Ramos (cell line): ENCODE data around the gene DOK7.

Experiments used
- in situ Hi-C: fragments of 300-500 bp; cut with MboI; formaldehyde crosslinking; loops from one replicate; pipeline ENCODE4 v1.14.3; 2022; ENCODE audit warnings: low sequenced_read_pairs; ENCODE audit not compliant: unreplicated experiment

DOK7 gene

DNA sequence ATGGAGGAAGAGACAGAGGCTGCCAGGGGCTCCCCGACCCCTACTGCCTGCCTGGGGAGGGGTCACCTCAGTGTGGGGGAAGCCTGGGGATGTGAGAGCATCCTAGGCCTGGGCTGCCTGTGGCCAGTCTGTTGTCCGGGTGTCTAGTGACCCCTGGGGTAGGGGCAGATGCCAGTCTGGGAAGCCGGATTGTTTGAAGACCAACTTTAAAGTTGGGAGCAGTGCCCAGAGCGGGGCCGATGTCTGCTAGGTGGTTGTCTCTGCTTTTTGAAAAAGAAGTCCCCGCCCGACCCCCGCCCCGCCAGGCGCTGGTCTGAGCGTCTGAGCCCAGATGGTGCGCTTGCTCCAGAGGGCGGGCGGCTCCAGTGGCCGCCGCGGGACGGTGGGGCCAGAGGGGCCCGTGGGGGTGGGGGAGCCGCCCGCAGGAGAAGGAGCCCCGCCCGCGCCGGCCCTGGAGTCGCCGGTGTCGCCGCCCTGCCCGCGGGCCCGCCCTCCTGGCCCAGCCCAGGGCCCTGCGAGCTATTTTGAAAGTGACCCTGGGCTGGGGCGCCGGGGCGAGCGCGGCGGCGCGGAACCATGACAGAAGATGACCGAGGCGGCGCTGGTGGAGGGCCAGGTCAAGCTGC, at the start of gene DOK7:
DOK7 (plus strand) TSS at position 517 of the 626 bp plus-strand sequence; CDS start at position 587, 70 bp downstream.
- in situ Hi-C loops = no loop called here

- in situ Hi-C loops = no loop called here
Measured at GRCh38 chr4:3413675-3414420, 49.3 kb upstream of the DOK7 start.

- in situ Hi-C loops = no loop called here
Measured at GRCh38 chr4:3414421-3415279, 48.5 kb upstream of the DOK7 start.

- in situ Hi-C loops = no loop called here
Measured at GRCh38 chr4:3415471-3416141, 47.5 kb upstream of the DOK7 start.

- in situ Hi-C loops = no loop called here
Measured at GRCh38 chr4:3416270-3416669, 46.8 kb upstream of the DOK7 start.

- in situ Hi-C loops = no loop called here
Measured at GRCh38 chr4:3416821-3417221, 46.3 kb upstream of the DOK7 start.

- in situ Hi-C loops = no loop called here
Measured at GRCh38 chr4:3417448-3417847, 45.7 kb upstream of the DOK7 start.

DNA sequence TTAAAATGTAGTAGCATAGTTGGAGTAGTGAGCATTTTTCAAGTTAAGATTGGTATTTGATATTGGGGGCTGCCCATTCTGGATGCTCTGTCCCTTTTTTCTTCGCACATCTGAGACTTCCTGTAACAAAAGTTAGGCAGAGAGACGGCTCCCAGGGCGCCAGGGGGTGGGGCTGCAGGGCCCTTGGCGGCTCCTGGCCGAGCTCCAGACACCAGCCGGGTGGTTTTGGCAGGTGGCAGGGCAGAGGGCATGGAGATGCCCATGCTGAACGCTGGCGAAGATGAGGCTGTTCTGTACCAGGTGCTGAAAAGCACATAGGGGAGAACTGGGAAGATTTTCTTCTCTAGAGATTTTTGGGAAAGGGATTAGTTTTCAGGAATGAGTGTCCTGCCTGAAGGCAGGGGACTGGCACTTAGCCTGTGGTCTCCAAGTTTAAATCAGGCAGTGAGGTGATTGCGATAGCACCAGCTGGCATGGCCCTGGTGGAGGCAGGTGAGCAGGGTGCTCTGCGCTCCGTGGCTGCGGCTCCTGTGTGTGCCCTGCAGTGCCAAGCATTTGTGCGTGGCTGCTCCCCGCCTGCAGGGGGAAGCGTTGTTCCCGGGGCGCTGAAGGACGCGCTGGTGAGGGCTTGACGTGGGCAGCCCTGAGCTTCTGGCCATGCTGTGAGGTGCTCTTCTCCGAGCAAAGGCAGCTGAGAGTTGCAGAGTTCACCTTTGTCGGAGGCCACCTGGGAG, 44.9 kb upstream of the DOK7 start:
- in situ Hi-C loops = no loop called here

DNA sequence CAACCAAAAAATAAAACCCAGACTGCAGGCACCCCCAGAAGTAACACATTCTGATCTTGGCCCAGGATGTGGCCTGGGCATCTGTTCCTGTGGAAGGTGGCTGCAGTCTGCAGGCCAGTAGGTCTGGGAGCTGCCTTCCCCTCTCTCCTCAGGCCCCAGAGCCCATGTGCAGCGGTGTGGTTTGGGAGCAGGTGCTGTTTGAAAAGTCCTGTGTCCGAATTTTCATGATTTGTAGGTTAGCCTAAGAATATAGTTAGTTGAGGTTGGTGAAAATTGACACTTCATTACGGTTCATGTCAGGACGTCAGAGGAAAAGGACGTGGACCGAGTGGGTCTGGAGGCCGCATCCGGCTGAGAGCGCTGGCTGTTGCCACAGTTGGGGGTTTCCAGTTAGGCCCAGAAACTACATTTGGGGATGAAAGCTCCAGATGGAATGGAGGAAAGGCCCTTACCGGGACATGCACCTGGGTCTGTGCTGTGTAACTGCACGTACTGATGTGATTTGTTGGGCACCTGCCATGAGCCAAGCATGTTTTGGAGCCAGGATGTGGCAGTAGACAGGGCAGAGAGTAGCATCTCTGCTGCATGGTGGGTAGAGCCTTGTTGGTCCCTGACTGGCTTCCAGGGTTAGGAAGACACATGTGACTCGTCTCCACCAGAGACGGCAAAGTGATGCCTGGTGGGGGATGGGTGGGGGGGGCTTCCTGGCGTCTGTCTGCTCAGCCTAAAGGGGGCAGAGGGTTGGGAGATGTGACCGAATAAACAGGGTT, 43.1 kb upstream of the DOK7 start:
- in situ Hi-C loops = no loop called here

DNA sequence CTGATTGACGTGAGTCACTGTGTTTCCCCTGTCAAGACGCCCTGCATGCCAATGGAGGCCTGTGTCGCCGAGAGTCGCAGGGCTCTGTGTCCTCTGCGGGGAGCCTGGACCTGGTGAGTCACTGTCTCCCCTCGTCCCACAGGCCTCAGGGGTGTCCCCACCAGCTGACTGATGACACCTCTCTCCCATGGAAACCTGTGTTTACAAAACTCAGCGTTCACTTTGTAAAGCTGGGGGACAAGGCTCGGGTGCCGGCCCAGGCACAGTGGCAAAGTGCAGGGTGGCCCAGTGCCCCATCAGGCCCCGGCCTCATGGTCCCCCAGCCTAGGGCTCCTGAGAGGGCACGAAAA, 42.5 kb upstream of the DOK7 start:
- in situ Hi-C loops = no loop called here

GRCh38 chr4:3420956-3421355, 42.1 kb upstream of the DOK7 start:
- in situ Hi-C loops = no loop called here

DNA sequence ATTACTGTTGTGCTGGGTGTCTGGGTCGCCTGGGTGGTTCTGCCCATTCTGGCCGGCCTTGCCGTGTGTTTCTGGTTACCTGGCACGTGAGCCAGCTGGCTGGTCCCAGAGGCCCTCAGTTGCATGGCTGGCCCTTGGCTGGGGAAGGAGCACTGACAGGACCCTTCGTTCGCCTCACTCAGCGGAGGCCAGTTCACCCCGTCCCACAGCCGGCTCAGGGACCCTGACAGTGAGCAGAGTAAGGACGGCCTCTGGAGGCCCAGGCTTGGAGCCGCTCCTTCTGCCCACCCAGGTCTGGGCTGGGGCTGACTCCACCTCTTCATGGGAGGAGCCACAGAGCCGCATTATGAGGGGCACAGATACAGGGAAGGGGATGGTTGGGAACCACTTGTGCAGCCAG, 41.6 kb upstream of the DOK7 start:
- in situ Hi-C loops = no loop called here

DNA sequence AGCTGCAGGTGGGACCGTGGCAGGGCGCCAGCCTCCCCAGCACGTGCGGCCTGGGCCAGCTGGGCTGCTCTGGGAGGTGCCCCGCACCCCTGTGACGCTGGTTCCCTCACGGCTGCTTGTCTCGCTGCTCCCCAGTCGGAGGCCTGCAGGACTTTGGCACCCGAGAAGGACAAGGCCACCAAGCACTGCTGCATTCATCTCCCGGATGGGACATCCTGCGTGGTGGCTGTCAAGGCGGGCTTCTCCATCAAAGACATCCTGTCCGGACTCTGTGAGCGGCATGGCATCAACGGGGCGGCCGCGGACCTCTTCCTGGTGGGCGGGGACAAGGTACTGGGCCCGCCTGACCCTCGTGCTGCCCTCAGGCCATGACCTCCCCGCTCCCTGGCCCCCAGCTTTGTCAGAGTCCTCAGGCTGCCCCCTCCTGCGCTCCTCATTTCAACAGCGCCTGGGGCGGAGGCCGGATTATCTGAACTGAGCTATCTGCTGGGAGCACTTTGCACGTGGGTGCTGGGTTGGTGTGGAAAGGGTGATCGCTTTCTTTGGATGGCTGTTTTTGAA, 40.8 kb upstream of the DOK7 start:
- in situ Hi-C loops = no loop called here

DNA sequence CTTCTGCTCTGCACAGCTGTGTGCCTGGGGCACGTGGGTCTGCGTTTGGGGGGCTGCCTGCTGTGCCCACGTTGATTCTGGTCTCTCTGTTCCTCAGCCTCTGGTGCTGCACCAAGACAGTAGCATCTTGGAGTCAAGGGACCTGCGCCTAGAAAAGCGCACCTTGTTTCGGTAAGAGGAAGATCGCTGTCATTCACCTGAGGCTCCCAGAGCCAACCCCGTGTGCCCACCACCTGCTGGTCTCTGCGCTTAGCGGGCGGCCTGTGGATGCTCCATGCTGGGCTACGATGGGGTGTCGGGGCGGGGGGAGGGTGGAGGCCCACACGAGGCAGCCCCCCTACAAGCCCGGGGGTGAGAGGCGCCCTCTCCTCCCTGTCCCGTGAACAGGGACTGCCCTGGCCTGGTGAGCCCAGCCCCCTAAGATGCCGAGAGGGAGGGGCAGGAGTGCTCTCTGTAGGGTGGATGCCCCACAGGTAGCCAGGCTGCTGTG, 40.3 kb upstream of the DOK7 start:
- in situ Hi-C loops = no loop called here

DNA sequence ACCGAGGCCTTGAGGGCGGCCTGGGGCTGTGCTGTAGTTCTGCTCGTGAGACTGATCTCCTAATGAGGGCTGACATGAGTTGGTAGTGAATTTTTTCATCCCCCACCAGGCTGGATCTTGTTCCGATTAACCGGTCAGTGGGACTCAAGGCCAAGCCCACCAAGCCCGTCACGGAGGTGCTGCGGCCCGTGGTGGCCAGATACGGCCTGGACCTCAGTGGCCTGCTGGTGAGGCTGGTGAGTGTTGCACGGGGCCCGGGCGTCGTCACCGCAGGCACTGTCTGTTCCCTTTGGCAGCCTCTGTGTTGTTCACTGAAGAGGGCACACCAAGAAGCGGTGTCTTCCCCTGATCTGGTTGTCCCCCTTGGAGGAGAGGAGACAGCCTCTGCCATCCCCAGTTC, 39.7 kb upstream of the DOK7 start:
- in situ Hi-C loops = no loop called here

DNA sequence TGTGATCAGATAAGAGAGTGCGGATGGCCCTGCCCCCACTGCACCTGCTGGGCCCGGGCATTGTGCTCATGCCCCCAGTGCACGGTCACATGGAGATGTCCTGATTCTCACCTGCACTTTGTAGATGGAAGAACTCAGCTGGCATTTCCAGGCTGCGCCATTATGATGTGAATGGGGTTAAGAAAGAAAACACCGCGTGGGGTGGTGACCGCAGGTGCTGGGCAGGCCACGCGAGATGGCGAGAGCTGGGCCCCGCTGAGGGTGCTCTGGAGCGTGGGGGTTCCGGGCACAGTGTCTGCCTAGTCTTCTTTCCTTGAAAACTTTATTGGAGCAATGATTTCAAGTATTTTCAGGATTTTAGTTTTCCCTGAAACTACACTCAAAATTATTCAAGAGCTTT, 39.2 kb upstream of the DOK7 start:
- in situ Hi-C loops = no loop called here

GRCh38 chr4:3424522-3425095, 38.5 kb upstream of the DOK7 start:
- in situ Hi-C loops = no loop called here

DNA sequence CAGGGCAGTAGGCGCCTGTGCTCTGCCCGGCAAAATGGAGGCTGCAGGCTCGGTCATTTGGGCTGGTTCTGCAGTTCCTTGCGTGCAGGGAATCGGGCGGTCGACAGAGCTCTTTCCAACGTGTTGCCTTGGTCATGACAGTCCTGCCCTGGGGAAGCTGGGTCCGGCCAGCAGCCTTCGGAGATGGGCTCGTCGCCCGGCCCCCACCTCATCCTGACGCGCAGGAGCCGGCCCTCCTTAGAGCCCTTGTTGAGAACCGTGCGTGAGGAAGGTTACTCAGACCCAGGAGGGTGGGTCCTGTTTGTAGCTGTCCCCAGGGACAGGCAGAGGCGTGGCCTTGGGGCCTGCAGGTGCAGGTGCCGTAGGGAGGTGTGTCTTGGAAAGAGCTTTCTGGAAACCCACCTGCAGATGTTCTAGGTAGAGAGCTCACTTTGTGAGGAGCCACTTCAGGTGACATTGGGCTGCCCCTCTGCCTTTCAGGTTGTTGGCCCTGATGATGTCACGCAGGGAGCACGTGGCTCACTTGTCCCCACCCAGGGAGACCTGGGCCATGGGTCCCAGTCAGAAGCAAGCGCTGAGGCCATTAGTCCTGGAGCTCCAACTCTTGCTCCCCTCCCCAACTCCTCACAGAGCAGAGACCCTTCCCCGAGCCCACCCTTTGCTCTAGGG, 36.5 kb upstream of the DOK7 start:
- in situ Hi-C loops = no loop called here
